H1 (cell line): Measurements from ENCODE around the gene PAK6. TPM values are rescaled to one million over a fixed set of nuclear protein-coding genes. Genes with fewer than 3 reads are reported as not detected.

Experiments used
- CTCF ChIA-PET: fragments of 300-600 bp; sonication (Branson Sonifier 250); formaldehyde crosslinking; loops from one replicate; lab custom pipeline; 2021; ENCODE audit not compliant: partially characterized antibody; lab: Charles Lee
- POLR2A ChIA-PET: fragments of 300-600 bp; sonication (Branson Sonifier 250); formaldehyde crosslinking; loops from one replicate; lab custom pipeline; 2021; ENCODE audit warnings: inconsistent platforms; ENCODE audit not compliant: partially characterized antibody; lab: Charles Lee
- DNase-seq, 2 experiments: peaks; one replicate each; pipeline versions ENCODE4 v3.0.0 to v3.0.0-alpha.2; 2010 to 2022; ENCODE audit warnings: low spot score in 2 of 2, low read depth in 1 of 2, mixed read lengths in 1 of 2
- FAIRE-seq: peaks from 2 replicates; lab custom pipeline; 2011; peaks lifted over from hg19 to GRCh38; lab: Jason Lieb, UNC
- H2AFZ ChIP-seq: 2 replicates; pipeline ENCODE4 v1.8.1; 2012; ENCODE audit warnings: low read length, inconsistent platforms
- H2AK5ac ChIP-seq: 2 replicates; pipeline ENCODE4 v1.6.1; 2013; ENCODE audit warnings: low read depth, low read length
- H2BK120ac ChIP-seq: replicated peaks from 2 replicates; pipeline ENCODE3; 2013; ENCODE audit warnings: low read depth, low read length, inconsistent platforms
- H2BK12ac ChIP-seq: 2 replicates; pipeline ENCODE4 v1.6.1; 2013; ENCODE audit warnings: low read depth, low read length
- H2BK15ac ChIP-seq: 2 replicates; pipeline ENCODE4 v1.6.1; 2013; ENCODE audit warnings: low read length
- H2BK20ac ChIP-seq: 2 replicates; pipeline ENCODE4 v1.6.1; 2013; ENCODE audit warnings: low read length
- H2BK5ac ChIP-seq: 2 replicates; pipeline ENCODE4 v1.6.1; 2013; ENCODE audit warnings: low read depth, low read length
- H3K14ac ChIP-seq: 2 replicates; pipeline ENCODE4 v1.6.1; 2013; ENCODE audit warnings: inconsistent platforms; ENCODE audit not compliant: insufficient read length
- H3K18ac ChIP-seq: 2 replicates; pipeline ENCODE4 v1.6.1; 2013; ENCODE audit warnings: low read length; ENCODE audit errors: extremely low read depth
- H3K23ac ChIP-seq: 2 replicates; pipeline ENCODE4 v1.6.1; 2013; ENCODE audit warnings: inconsistent platforms; ENCODE audit not compliant: insufficient read length
- H3K23me2 ChIP-seq: 2 replicates; pipeline ENCODE4 v1.6.1; 2013; ENCODE audit warnings: low read depth, low read length
- H3K27ac ChIP-seq: 2 replicates; pipeline ENCODE4 v1.6.1; 2011; ENCODE audit warnings: low read depth, low read length, inconsistent platforms
- H3K27me3 ChIP-seq, 4 experiments: replicated peaks in 1 of 4; 1 replicate in 1 of 4; 2 replicates in 3 of 4; pipeline versions ENCODE4 v1.6.1 to v1.8.1; 2011 to 2013; ENCODE audit warnings: low read length in 3 of 4, mild to moderate bottlenecking in 3 of 4, inconsistent platforms in 2 of 4, mixed read lengths in 2 of 4, moderate library complexity in 1 of 4; ENCODE audit not compliant: control insufficient read depth in 3 of 4, insufficient read depth in 3 of 4; ENCODE audit errors: extremely low read depth in 1 of 4
- H3K36me3 ChIP-seq, 4 experiments: 2 replicates each; pipeline versions ENCODE4 v1.6.1 to v1.8.1; 2011 to 2013; ENCODE audit warnings: mild to moderate bottlenecking in 4 of 4, low read length in 3 of 4, moderate library complexity in 2 of 4, control low read depth in 1 of 4, inconsistent platforms in 1 of 4; ENCODE audit not compliant: insufficient read depth in 4 of 4, control insufficient read depth in 2 of 4
- H3K4ac ChIP-seq: replicated peaks from 2 replicates; pipeline ENCODE3; 2013; ENCODE audit warnings: low read length, low read depth, mixed read lengths, inconsistent platforms; ENCODE audit not compliant: insufficient read length
- H3K4me1 ChIP-seq, 4 experiments: replicated peaks in 1 of 4; 1 replicate in 1 of 4; 2 replicates in 3 of 4; pipeline versions ENCODE4 v1.6.1 to v1.8.1; 2011 to 2013; ENCODE audit warnings: low read length in 3 of 4, inconsistent platforms in 2 of 4, mixed read lengths in 1 of 4; ENCODE audit not compliant: insufficient read depth in 4 of 4, control insufficient read depth in 3 of 4
- H3K4me2 ChIP-seq, 2 experiments: 2 replicates each; pipeline versions ENCODE4 v1.6.1 to v1.8.1; 2011 to 2013; ENCODE audit warnings: low read depth in 2 of 2, low read length in 2 of 2, control low read depth in 1 of 2, inconsistent platforms in 1 of 2, mild to moderate bottlenecking in 1 of 2; ENCODE audit not compliant: insufficient read depth in 1 of 2
- H3K4me3 ChIP-seq, 4 experiments: fragments of 200-600, 300-600 bp in 1 of 4; sonication (generic), shearing (Covaris generic), sonication (Bioruptor Twin) in 1 of 4; 2 replicates each; pipeline versions ENCODE4 v1.5.1 to v1.8.1; 2011 to 2016; ENCODE audit warnings: low read length in 4 of 4, low read depth in 3 of 4, control low read depth in 2 of 4, inconsistent platforms in 2 of 4, mild to moderate bottlenecking in 2 of 4, mixed read lengths in 1 of 4, moderate library complexity in 1 of 4; ENCODE audit not compliant: insufficient read depth in 2 of 4; ENCODE audit errors: extremely low read depth in 1 of 4
- H3K56ac ChIP-seq: replicated peaks from 2 replicates; pipeline ENCODE3; 2013; ENCODE audit warnings: low read depth, mild to moderate bottlenecking, mixed read lengths, low read length, inconsistent platforms; ENCODE audit not compliant: insufficient read length
- H3K79me1 ChIP-seq: 2 replicates; pipeline ENCODE4 v1.6.1; 2013; ENCODE audit warnings: low read depth, low read length, control low read depth
- H3K79me2 ChIP-seq, 2 experiments: 2 replicates each; pipeline versions ENCODE4 v1.6.1 to v1.8.1; 2012 to 2013; ENCODE audit warnings: low read length in 2 of 2, mild to moderate bottlenecking in 2 of 2, inconsistent platforms in 1 of 2; ENCODE audit not compliant: insufficient read depth in 2 of 2, control insufficient read depth in 1 of 2
- H3K9ac ChIP-seq, 4 experiments: replicated peaks in 1 of 4; 1 replicate in 1 of 4; 2 replicates in 3 of 4; pipeline versions ENCODE4 v1.6.1 to v1.8.1; 2011 to 2013; ENCODE audit warnings: low read depth in 3 of 4, low read length in 3 of 4, control low read depth in 2 of 4, mild to moderate bottlenecking in 2 of 4, moderate library complexity in 2 of 4, inconsistent platforms in 1 of 4; ENCODE audit errors: extremely low read depth in 1 of 4
- H3K9me3 ChIP-seq, 2 experiments: 2 replicates each; pipeline versions ENCODE4 v1.6.1 to v1.8.1; 2012 to 2013; ENCODE audit warnings: mild to moderate bottlenecking in 2 of 2, moderate library complexity in 2 of 2, control low read depth in 1 of 2, inconsistent platforms in 1 of 2, low read depth in 1 of 2, low read length in 1 of 2, mixed read lengths in 1 of 2; ENCODE audit not compliant: insufficient read depth in 2 of 2
- H4K20me1 ChIP-seq, 2 experiments: replicated peaks in 1 of 2; 2 replicates each; pipeline versions ENCODE3 to v1.8.1; 2011 to 2013; ENCODE audit warnings: inconsistent platforms in 2 of 2, low read length in 2 of 2, mild to moderate bottlenecking in 1 of 2; ENCODE audit not compliant: insufficient read depth in 2 of 2, control insufficient read depth in 1 of 2
- H4K5ac ChIP-seq: 2 replicates; pipeline ENCODE4 v1.6.1; 2013; ENCODE audit warnings: low read length, low read depth, mixed read lengths, inconsistent platforms; ENCODE audit not compliant: insufficient read length
- H4K8ac ChIP-seq: 2 replicates; pipeline ENCODE4 v1.8.0; 2013; ENCODE audit warnings: mild to moderate bottlenecking, moderate library complexity, low read length, inconsistent platforms; ENCODE audit not compliant: insufficient read depth; ENCODE audit errors: extremely low read depth
- H4K91ac ChIP-seq: replicated peaks from 2 replicates; pipeline ENCODE3; 2013; ENCODE audit warnings: low read length, mixed read lengths, inconsistent platforms; ENCODE audit not compliant: insufficient read length
- CTCF ChIP-seq, 3 experiments: IDR thresholded peaks; 1 replicate in 2 of 3; 2 replicates in 1 of 3; pipeline versions ENCODE4 v1.5.1 to v1.6.1; 2011; ENCODE audit warnings: low read length in 3 of 3, mild to moderate bottlenecking in 3 of 3, inconsistent platforms in 2 of 3, low read depth in 1 of 3, moderate library complexity in 1 of 3; ENCODE audit not compliant: insufficient read depth in 1 of 3; ENCODE audit errors: control extremely low read depth in 1 of 3
- SAP30 ChIP-seq: fragments of 300-600 bp; sonication (generic); IDR thresholded peaks from 2 replicates; pipeline ENCODE4 v1.7.1; 2012; ENCODE audit warnings: low read length, moderate library complexity, mild to moderate bottlenecking, inconsistent platforms; ENCODE audit not compliant: insufficient read depth, insufficient replicate concordance
- TCF12 ChIP-seq: IDR thresholded peaks from 2 replicates; pipeline ENCODE4 v1.6.1; 2011; ENCODE audit warnings: low read depth, mild to moderate bottlenecking, low read length
- WGBS, 2 experiments: shearing (Covaris generic) in 1 of 2; methylation state at CpG; one replicate each; pipeline versions ENCODE4 v1.1.6 to v1.1.7; 2013 to 2015; ENCODE audit warnings: low lambda C conversion rate in 2 of 2, mixed read lengths in 2 of 2, inconsistent platforms in 1 of 2, low coverage in 1 of 2, missing lambda C conversion rate in 1 of 2; ENCODE audit not compliant: insufficient replicate concordance in 2 of 2, insufficient coverage in 1 of 2, insufficient read length in 1 of 2; ENCODE audit errors: extremely low coverage in 1 of 2, missing lambda C conversion rate in 1 of 2; 5-methylcytosine and 5-hydroxymethylcytosine counted together
- polyA plus RNA-seq, 7 experiments: library from polyadenylated mRNA; depleted of rRNA in 3 of 7; stranded (reverse) in 5 of 7; unstranded in 2 of 7; fragments of >200 nt in 5 of 7; fragments of 200-250 nt in 2 of 7; gene quantifications; 1 replicate in 5 of 7; 2 replicates in 1 of 7; 4 replicates in 1 of 7; pipeline versions ENCODE4 v1.2.1 to v1.2.3, GENCODE V29; 2011 to 2013; ENCODE audit warnings: missing spikeins in 2 of 7, mixed read lengths in 2 of 7
- total RNA-seq: library from RNA; stranded (reverse); fragmentation: NEBNext Ultra II Directional; extraction: Animal tissue kit (Norgen Biotek cat#: 25700); gene quantifications from 2 replicates; pipeline ENCODE4 v1.2.1, GENCODE V29; 2021
- TF ChIP-seq, protein P1 (sequence below): IDR thresholded peaks from 2 replicates; pipeline ENCODE4 v1.6.1; 2012; ENCODE audit warnings: low read length, inconsistent platforms

The PAK6 gene
- total and polyA plus RNA-seq, 2 of the 8 experiments (the other 6 are each of a cell fraction or from before 2014, with no cell fraction given): 6.9 to 9.4 TPM

DNA sequence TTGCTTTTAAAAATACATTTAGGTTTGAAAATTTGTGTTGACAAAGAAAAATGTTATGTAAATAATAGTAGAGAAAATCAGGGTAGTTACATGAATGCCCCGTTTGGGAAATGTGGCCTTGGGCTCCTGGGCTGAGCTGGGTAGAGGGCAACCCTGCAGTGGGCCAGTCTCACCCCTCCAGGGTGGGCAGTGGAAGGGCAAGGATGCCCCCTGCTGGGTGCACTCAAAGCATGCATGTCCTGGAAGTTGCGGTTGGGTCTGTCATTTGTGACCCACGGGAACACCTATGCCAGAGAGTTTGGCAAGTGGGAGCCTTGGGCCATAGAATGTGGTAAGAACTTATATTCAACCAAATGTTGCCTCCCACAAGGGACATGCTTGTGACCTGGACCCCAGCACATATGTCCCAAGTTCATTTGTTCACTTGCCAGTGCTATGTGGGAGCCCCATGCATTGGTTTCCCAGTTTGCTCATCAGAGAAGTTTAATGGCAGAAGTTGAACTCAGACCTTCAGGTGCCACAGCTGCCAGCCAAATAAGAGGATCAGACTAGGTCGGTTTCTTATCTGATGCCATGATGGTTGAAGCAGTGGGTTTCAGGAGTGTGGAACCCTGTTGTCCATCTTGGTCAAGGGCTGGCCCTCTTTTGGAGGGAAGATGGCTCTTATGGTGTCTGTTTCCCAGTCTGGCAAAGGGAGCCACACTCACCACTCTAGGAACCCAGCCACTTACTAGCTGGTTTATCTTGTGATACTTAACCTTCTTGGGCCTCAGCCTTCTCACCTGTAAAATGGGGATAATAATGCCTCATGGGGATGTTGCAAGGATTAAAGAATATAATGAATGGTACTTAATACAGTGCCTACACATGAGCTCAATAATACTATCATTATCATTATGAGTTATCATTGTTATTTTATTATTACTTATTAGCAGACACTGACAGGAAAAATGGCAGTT, 71.4 kb downstream of the PAK6 start:
- Histone ChIP-seq H3K36me3 (no peaks in the 10 kb centered on the region), H3K27ac (no peak overlapping the region), H3K9me3 (no peaks in the 10 kb centered on the region), H4K91ac (no peak overlapping the region), H3K4me2 (no peak overlapping the region), H3K4ac (no peak overlapping the region), H2BK12ac (no peak overlapping the region), H2AFZ (no peak overlapping the region), H2BK15ac (no peak overlapping the region), H3K79me1 (no peaks in the 10 kb centered on the region), H2BK120ac (no peak overlapping the region), H3K14ac (no peak overlapping the region), H3K9ac (no peak overlapping the region), H3K4me3 (no peak overlapping the region), H3K56ac (no peak overlapping the region), H3K18ac (no peak overlapping the region), H4K8ac (no peak overlapping the region), H3K23ac (no peak overlapping the region), H3K23me2 (no peaks in the 10 kb centered on the region; the same call in 1 of the 2 replicates), H2BK20ac (no peak overlapping the region), H2BK5ac (no peak overlapping the region), H4K5ac (no peak overlapping the region), H2AK5ac (no peak overlapping the region), H3K4me1 (peaks cover 0 to 29% (median 21%) of the 10 kb centered on the region in 4 experiments; a peak in 6 of 7 replicates), H4K20me1 (peaks cover 1 to 4% of the 10 kb centered on the region in 2 experiments), H3K27me3 (peaks cover 0 to 6% (median 0%) of the 10 kb centered on the region in 4 experiments; a peak in 3 of 7 replicates), H3K79me2 (no peaks in the 10 kb centered on the region)
- 35% methylated on average over 4 of the region's 4 CpGs; no CpG with 5 or more reads in 1 of the 2 experiments for WGBS, 2 experiments
- FAIRE-seq (no peak), DNase-seq (peak in 1 of 2 experiments; percentile 87)
- CTCF ChIA-PET: interaction anchor here (0.5 to 23.9 kb wide), 31 partner anchors 8 to 257 kb away, joined by 3 to 584 read pairs (median 6); partner anchors contain the start of genes ANKRD63, CCDC9B, INAFM2 and KNSTRN
- POLR2A ChIA-PET: interaction anchor here (0.8 to 6.0 kb wide), 8 partner anchors 10 to 110 kb away, joined by 3 to 29 read pairs (median 8); partner anchors contain the start of genes ANKRD63 and INAFM2
- no peak for TF ChIP-seq TCF12
- TF ChIP-seq CTCF (IDR thresholded peaks at IDR 0.05; ENCODE audit: control extremely low read depth in 1 of 3, insufficient read depth in 1 of 3, low read depth in 1 of 3, low read length in 3 of 3): peak; percentile 95 to 96 (median 95)
- TF ChIP-seq, protein P1, sequence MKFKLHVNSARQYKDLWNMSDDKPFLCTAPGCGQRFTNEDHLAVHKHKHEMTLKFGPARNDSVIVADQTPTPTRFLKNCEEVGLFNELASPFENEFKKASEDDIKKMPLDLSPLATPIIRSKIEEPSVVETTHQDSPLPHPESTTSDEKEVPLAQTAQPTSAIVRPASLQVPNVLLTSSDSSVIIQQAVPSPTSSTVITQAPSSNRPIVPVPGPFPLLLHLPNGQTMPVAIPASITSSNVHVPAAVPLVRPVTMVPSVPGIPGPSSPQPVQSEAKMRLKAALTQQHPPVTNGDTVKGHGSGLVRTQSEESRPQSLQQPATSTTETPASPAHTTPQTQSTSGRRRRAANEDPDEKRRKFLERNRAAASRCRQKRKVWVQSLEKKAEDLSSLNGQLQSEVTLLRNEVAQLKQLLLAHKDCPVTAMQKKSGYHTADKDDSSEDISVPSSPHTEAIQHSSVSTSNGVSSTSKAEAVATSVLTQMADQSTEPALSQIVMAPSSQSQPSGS: no peak
- TF ChIP-seq SAP30: no peak
